Measurements from ENCODE around the gene NECTIN2. TPM values are rescaled to one million over a fixed set of nuclear protein-coding genes. Genes with fewer than 3 reads are reported as not detected.

Gene NECTIN2
- total RNA-seq, 2 experiments from 2014 or later = 1.8 to 1.9 TPM

DNA sequence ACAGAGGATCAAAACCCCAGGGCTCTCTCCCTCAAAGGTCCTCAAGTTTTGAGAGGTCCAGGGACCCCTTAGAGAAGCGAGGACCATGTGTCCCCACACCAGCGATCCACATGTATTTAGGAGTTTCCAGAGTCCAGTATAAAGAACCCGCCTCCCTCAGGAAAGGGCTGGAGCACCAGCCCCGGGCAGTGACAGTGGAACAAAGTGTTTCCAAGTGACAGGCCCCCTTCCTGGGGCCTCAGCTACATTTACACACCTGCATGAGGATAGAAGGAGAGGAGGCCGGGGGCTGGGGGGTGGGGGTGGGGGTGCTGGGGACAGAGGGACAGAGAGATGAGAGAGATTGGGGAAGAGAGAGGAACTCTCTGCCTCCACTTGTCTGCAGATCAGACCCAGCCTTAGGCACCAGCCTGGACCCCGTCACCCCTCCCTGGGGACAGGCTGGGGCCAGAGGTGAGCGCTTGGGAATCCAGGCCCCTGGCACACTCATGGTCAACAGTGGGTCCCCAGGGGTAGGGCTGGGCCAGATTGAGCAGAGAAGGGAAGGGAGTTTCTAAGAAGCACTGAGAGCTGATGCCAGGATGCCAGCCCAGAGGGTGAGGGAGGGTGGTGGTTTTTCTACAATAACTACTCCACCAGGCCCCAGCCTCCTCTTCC is 36.4 kb upstream of the NECTIN2 start:
- no peak overlapping the region for H3K4me3 ChIP-seq (ENCODE audit: low read length)
- TF ChIP-seq, protein P1, sequence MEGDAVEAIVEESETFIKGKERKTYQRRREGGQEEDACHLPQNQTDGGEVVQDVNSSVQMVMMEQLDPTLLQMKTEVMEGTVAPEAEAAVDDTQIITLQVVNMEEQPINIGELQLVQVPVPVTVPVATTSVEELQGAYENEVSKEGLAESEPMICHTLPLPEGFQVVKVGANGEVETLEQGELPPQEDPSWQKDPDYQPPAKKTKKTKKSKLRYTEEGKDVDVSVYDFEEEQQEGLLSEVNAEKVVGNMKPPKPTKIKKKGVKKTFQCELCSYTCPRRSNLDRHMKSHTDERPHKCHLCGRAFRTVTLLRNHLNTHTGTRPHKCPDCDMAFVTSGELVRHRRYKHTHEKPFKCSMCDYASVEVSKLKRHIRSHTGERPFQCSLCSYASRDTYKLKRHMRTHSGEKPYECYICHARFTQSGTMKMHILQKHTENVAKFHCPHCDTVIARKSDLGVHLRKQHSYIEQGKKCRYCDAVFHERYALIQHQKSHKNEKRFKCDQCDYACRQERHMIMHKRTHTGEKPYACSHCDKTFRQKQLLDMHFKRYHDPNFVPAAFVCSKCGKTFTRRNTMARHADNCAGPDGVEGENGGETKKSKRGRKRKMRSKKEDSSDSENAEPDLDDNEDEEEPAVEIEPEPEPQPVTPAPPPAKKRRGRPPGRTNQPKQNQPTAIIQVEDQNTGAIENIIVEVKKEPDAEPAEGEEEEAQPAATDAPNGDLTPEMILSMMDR (IDR thresholded peaks at IDR 0.05) = no peak
- Mint-ChIP-seq H3K4me1 (ENCODE audit: low read depth) (no peaks in the 10 kb centered on the region), H3K36me3 (ENCODE audit: low read depth) (no peaks in the 10 kb centered on the region), H3K4me3 (no peak overlapping the region), H3K27ac (no peak overlapping the region), H3K27me3 (peaks cover 46% of the 10 kb centered on the region), H3K9me3 (no peaks in the 10 kb centered on the region)
- H3K4me1 ChIP-seq (ENCODE audit: insufficient read depth, low read length) = peaks cover 6% of the 10 kb centered on the region
- ATAC-seq (ENCODE audit: poor library complexity) (no peak), DNase-seq (no peak)
- H3K27me3 ChIP-seq (ENCODE audit: control insufficient read depth in 1 of 2, insufficient read depth in 2 of 2, low read length in 2 of 2) = peaks cover 17 to 29% of the 10 kb centered on the region in 2 experiments
- no peak overlapping the region for H3K27ac ChIP-seq (ENCODE audit: low read depth in 1 of 2, low read length in 2 of 2)
- ChIA-PET POLR2A (no interaction called here), CTCF (no interaction called here)
- intact Hi-C loops (cut with DNase I, micrococcal nuclease) = no loop called here
- no peaks in the 10 kb centered on the region for H3K36me3 ChIP-seq (ENCODE audit: insufficient read depth, low read length)
- H3K9me3 ChIP-seq (ENCODE audit: control insufficient read depth in 1 of 2, insufficient read depth in 1 of 2, low read length in 2 of 2) = peaks cover 0 to 10% of the 10 kb centered on the region in 2 experiments

- Mint-ChIP-seq H3K36me3 (ENCODE audit: low read depth) (no peaks in the 10 kb centered on the region), H3K27me3 (peaks cover 46% of the 10 kb centered on the region), H3K4me3 (no peak overlapping the region), H3K27ac (no peak overlapping the region), H3K9me3 (no peaks in the 10 kb centered on the region), H3K4me1 (ENCODE audit: low read depth) (no peaks in the 10 kb centered on the region)
- Histone ChIP-seq H3K9me3 (ENCODE audit: control insufficient read depth in 1 of 2, insufficient read depth in 1 of 2, low read length in 2 of 2) (peaks cover 0 to 10% of the 10 kb centered on the region in 2 experiments), H3K36me3 (ENCODE audit: insufficient read depth, low read length) (no peaks in the 10 kb centered on the region), H3K4me1 (ENCODE audit: insufficient read depth, low read length) (peaks cover 6% of the 10 kb centered on the region), H3K4me3 (ENCODE audit: low read length) (no peak overlapping the region), H3K27me3 (ENCODE audit: control insufficient read depth in 1 of 2, insufficient read depth in 2 of 2, low read length in 2 of 2) (peaks cover 17 to 29% of the 10 kb centered on the region in 2 experiments), H3K27ac (ENCODE audit: low read depth in 1 of 2, low read length in 2 of 2) (no peak overlapping the region)
- intact Hi-C loops (cut with DNase I, micrococcal nuclease) = no loop called here
- POLR2A ChIA-PET = no interaction called here
- DNase-seq = no peak
- CTCF ChIA-PET = no interaction called here
- TF ChIP-seq, protein P1 (IDR thresholded peaks at IDR 0.05) = no peak
- ATAC-seq (ENCODE audit: poor library complexity) = no peak
These were observed 35.6 kb upstream of the NECTIN2 start for GRCh38 chr19:44810234-44811121.

GRCh38 chr19:44811122-44811419 is 35.0 kb upstream of the NECTIN2 start:
- Histone ChIP-seq H3K4me3 (ENCODE audit: low read length) (no peak overlapping the region), H3K4me1 (ENCODE audit: insufficient read depth, low read length) (peaks cover 6% of the 10 kb centered on the region), H3K9me3 (ENCODE audit: control insufficient read depth in 1 of 2, insufficient read depth in 1 of 2, low read length in 2 of 2) (peaks cover 0 to 10% of the 10 kb centered on the region in 2 experiments), H3K36me3 (ENCODE audit: insufficient read depth, low read length) (no peaks in the 10 kb centered on the region), H3K27me3 (ENCODE audit: control insufficient read depth in 1 of 2, insufficient read depth in 2 of 2, low read length in 2 of 2) (peaks cover 17 to 29% of the 10 kb centered on the region in 2 experiments), H3K27ac (ENCODE audit: low read depth in 1 of 2, low read length in 2 of 2) (no peak overlapping the region)
- Mint-ChIP-seq H3K9me3 (no peaks in the 10 kb centered on the region), H3K4me1 (ENCODE audit: low read depth) (no peaks in the 10 kb centered on the region), H3K27me3 (peaks cover 46% of the 10 kb centered on the region), H3K4me3 (no peak overlapping the region), H3K36me3 (ENCODE audit: low read depth) (no peaks in the 10 kb centered on the region), H3K27ac (no peak overlapping the region)
- POLR2A ChIA-PET = no interaction called here
- DNase-seq (no peak), ATAC-seq (ENCODE audit: poor library complexity) (no peak)
- intact Hi-C loops (cut with DNase I, micrococcal nuclease) = no loop called here
- CTCF ChIA-PET = no interaction called here
- TF ChIP-seq, protein P1 (IDR thresholded peaks at IDR 0.05) = no peak

Measured in CD4-positive, alpha-beta T cell (primary cell).